PC-9 (cell line): ENCODE data around the gene VSX1.

ENCODE experiments used
- CTCF ChIP-seq: fragments of 200-600 bp; sonication (generic); conservative IDR thresholded peaks from 2 replicates; pipeline ENCODE4 v1.6.1; 2017; ENCODE audit warnings: mixed run types, antibody characterized with exemption, mild to moderate bottlenecking, moderate library complexity
- EZH2 ChIP-seq: fragments of 200-600 bp; sonication (generic); IDR thresholded peaks from 2 replicates; pipeline ENCODE4 v1.8.0; 2017; ENCODE audit warnings: antibody characterized with exemption, low read depth

GRCh38 chr20:25038103-25038410 is 43.9 kb downstream of the VSX1 start:
- TF ChIP-seq EZH2 (no peak), CTCF (no peak)
